IMR-90 (cell line): ENCODE results near the gene EIF4G3. TPM values are rescaled to one million over a fixed set of nuclear protein-coding genes. Genes with fewer than 3 reads are reported as not detected.

ENCODE experiments used
- ATAC-seq: fragments of 200-7000 bp; cut with Tn5 transposase; 2 replicates; pipeline ENCODE4 v1.9.1; 2020; ENCODE audit warnings: low read depth, mild to moderate bottlenecking, moderate library complexity
- BruUV-seq: library from RNA; stranded (reverse); fragments of 400-500 nt; replicated peaks from 2 replicates; lab custom pipeline; 2021; lab: Mats Ljungman, UMichigan
- CTCF ChIA-PET: fragments of 300-600 bp; formaldehyde crosslinking; extraction: SDS; loops from one replicate; lab custom pipeline; 2021; ENCODE audit warnings: antibody characterized with exemption; lab: Yijun Ruan, JAX
- POLR2A ChIA-PET: fragments of 300-600 bp; sonication (Branson Sonifier 250); formaldehyde crosslinking; loops from one replicate; lab custom pipeline; 2022; ENCODE audit warnings: antibody characterized with exemption; ENCODE audit not compliant: unreplicated experiment; lab: Charles Lee
- DNase-seq: peaks from one replicate; pipeline ENCODE4 v3.0.0; 2013
- H2AFZ ChIP-seq: replicated peaks from 2 replicates; pipeline ENCODE3; 2013; ENCODE audit warnings: low read length, mild to moderate bottlenecking; ENCODE audit not compliant: poor library complexity
- H2AK5ac ChIP-seq: 2 replicates; pipeline ENCODE4 v1.6.1; 2013; ENCODE audit warnings: low read depth, low read length, inconsistent platforms
- H2AK9ac ChIP-seq: replicated peaks from 2 replicates; pipeline ENCODE3; 2013; ENCODE audit warnings: mild to moderate bottlenecking, low read depth, low read length, moderate library complexity; ENCODE audit not compliant: poor library complexity
- H2BK120ac ChIP-seq: 2 replicates; pipeline ENCODE4 v1.6.1; 2013; ENCODE audit warnings: low read depth, low read length, inconsistent platforms
- H2BK15ac ChIP-seq: 3 replicates; pipeline ENCODE4 v1.6.1; 2013; ENCODE audit warnings: low read depth, low read length, inconsistent platforms
- H2BK20ac ChIP-seq: 2 replicates; pipeline ENCODE4 v1.6.1; 2013; ENCODE audit warnings: low read depth, mild to moderate bottlenecking, inconsistent platforms, low read length, moderate library complexity
- H2BK5ac ChIP-seq: 2 replicates; pipeline ENCODE4 v1.6.1; 2013; ENCODE audit warnings: mild to moderate bottlenecking, low read depth, low read length, inconsistent platforms; ENCODE audit not compliant: poor library complexity, severe bottlenecking
- H3K14ac ChIP-seq: replicated peaks from 2 replicates; pipeline ENCODE4 v1.6.1; 2013; ENCODE audit warnings: low read depth, low read length, inconsistent platforms
- H3K18ac ChIP-seq: 2 replicates; pipeline ENCODE4 v1.6.1; 2013; ENCODE audit warnings: low read depth, low read length, control low read depth
- H3K23ac ChIP-seq: 2 replicates; pipeline ENCODE4 v1.6.1; 2013; ENCODE audit warnings: low read depth, low read length, inconsistent platforms
- H3K27ac ChIP-seq: 2 replicates; pipeline ENCODE4 v1.5.1; 2013; ENCODE audit warnings: mild to moderate bottlenecking, control low read depth, low read length; ENCODE audit not compliant: insufficient read depth
- H3K27me3 ChIP-seq: 2 replicates; pipeline ENCODE4 v1.6.1; 2013; ENCODE audit warnings: low read length; ENCODE audit not compliant: control insufficient read depth, insufficient read depth
- H3K36me3 ChIP-seq: 2 replicates; pipeline ENCODE4 v1.6.1; 2013; ENCODE audit warnings: low read length, mixed read lengths; ENCODE audit not compliant: control insufficient read depth, insufficient read depth
- H3K4ac ChIP-seq: 2 replicates; pipeline ENCODE4 v1.6.1; 2013; ENCODE audit warnings: low read depth, low read length, inconsistent platforms
- H3K4me1 ChIP-seq: 2 replicates; pipeline ENCODE4 v1.6.1; 2013; ENCODE audit warnings: low read length, mixed read lengths; ENCODE audit not compliant: control insufficient read depth, insufficient read depth
- H3K4me2 ChIP-seq: 2 replicates; pipeline ENCODE4 v1.6.1; 2013; ENCODE audit warnings: low read depth, mild to moderate bottlenecking, control low read depth, low read length, moderate library complexity
- H3K4me3 ChIP-seq: 2 replicates; pipeline ENCODE4 v1.5.1; 2013; ENCODE audit warnings: low read depth, mild to moderate bottlenecking, control low read depth, low read length, moderate library complexity; ENCODE audit not compliant: insufficient read depth
- H3K56ac ChIP-seq: 2 replicates; pipeline ENCODE4 v1.6.1; 2013; ENCODE audit warnings: low read length, inconsistent platforms; ENCODE audit not compliant: insufficient read depth; ENCODE audit errors: extremely low read depth
- H3K79me1 ChIP-seq, 2 experiments: 2 replicates each; pipeline ENCODE4 v1.6.1; 2013; ENCODE audit warnings: low read length in 2 of 2, inconsistent platforms in 1 of 2, low read depth in 1 of 2
- H3K9ac ChIP-seq: 2 replicates; pipeline ENCODE4 v1.6.1; 2013; ENCODE audit warnings: low read depth, low read length, control low read depth
- H3K9me1 ChIP-seq: 2 replicates; pipeline ENCODE4 v1.6.1; 2013; ENCODE audit warnings: low read length, inconsistent platforms; ENCODE audit not compliant: insufficient read depth
- H3K9me3 ChIP-seq: 2 replicates; pipeline ENCODE4 v1.6.1; 2013; ENCODE audit warnings: low read length; ENCODE audit not compliant: control insufficient read depth, insufficient read depth
- H4K20me1 ChIP-seq: 2 replicates; pipeline ENCODE4 v1.6.1; 2013; ENCODE audit warnings: low read length, inconsistent platforms; ENCODE audit not compliant: insufficient read depth
- H4K5ac ChIP-seq: 2 replicates; pipeline ENCODE4 v1.6.1; 2013; ENCODE audit warnings: mild to moderate bottlenecking, low read depth, low read length, control low read depth
- H4K8ac ChIP-seq, 2 experiments: 2 replicates each; pipeline ENCODE4 v1.6.1; 2013; ENCODE audit warnings: low read depth in 2 of 2, low read length in 2 of 2, control low read depth in 1 of 2, inconsistent platforms in 1 of 2
- H4K91ac ChIP-seq: 2 replicates; pipeline ENCODE4 v1.6.1; 2013; ENCODE audit warnings: low read depth, low read length, inconsistent platforms; ENCODE audit not compliant: insufficient read depth
- BHLHE40 ChIP-seq: fragments of 150-350 bp; IDR thresholded peaks from 2 replicates; pipeline ENCODE4 v1.6.1; 2016; ENCODE audit warnings: mild to moderate bottlenecking, low read depth, low read length
- CEBPB ChIP-seq: IDR thresholded peaks from 2 replicates; pipeline ENCODE4 v1.6.1; 2012; ENCODE audit warnings: low read depth, low read length, improper control_type of control experiment
- CHD1 ChIP-seq: IDR thresholded peaks from 2 replicates; pipeline ENCODE4 v1.6.1; 2012; ENCODE audit warnings: low read depth, low read length, improper control_type of control experiment
- CTCF ChIP-seq: conservative IDR thresholded peaks from 2 replicates; pipeline ENCODE4 v1.5.1; 2012; ENCODE audit warnings: mild to moderate bottlenecking, low read depth, low read length, improper control_type of control experiment
- ELK1 ChIP-seq: fragments of 150-350 bp; IDR thresholded peaks from 2 replicates; pipeline ENCODE4 v1.6.1; 2016; ENCODE audit warnings: low read depth, mild to moderate bottlenecking, low read length, moderate library complexity, borderline replicate concordance
- MAZ ChIP-seq: IDR thresholded peaks from 2 replicates; pipeline ENCODE4 v1.6.1; 2012; ENCODE audit warnings: low read depth, mild to moderate bottlenecking, low read length, improper control_type of control experiment, moderate library complexity, borderline replicate concordance
- MXI1 ChIP-seq: IDR thresholded peaks from 2 replicates; pipeline ENCODE4 v1.6.1; 2012; ENCODE audit warnings: low read depth, mild to moderate bottlenecking, low read length, moderate library complexity, borderline replicate concordance
- NFE2L2 ChIP-seq: fragments of 150-350 bp; IDR thresholded peaks from 2 replicates; pipeline ENCODE4 v1.6.1; 2016; ENCODE audit warnings: low read depth, mild to moderate bottlenecking, low read length
- RAD21 ChIP-seq: IDR thresholded peaks from 2 replicates; pipeline ENCODE4 v1.6.1; 2012; ENCODE audit warnings: low read length, improper control_type of control experiment
- RCOR1 ChIP-seq: IDR thresholded peaks from 2 replicates; pipeline ENCODE4 v1.6.1; 2012; ENCODE audit warnings: mild to moderate bottlenecking, low read length, improper control_type of control experiment; ENCODE audit not compliant: insufficient replicate concordance
- RFX5 ChIP-seq: IDR thresholded peaks from 2 replicates; pipeline ENCODE4 v1.8.0; 2012; ENCODE audit warnings: low read depth, mild to moderate bottlenecking, low read length, moderate library complexity
- SMC3 ChIP-seq: fragments of 150-350 bp; IDR thresholded peaks from 2 replicates; pipeline ENCODE4 v1.6.1; 2016; ENCODE audit warnings: low read depth, mild to moderate bottlenecking, antibody characterized with exemption, low read length, moderate library complexity
- USF2 ChIP-seq: fragments of 150-350 bp; IDR thresholded peaks from 2 replicates; pipeline ENCODE4 v1.6.1; 2017; ENCODE audit warnings: mild to moderate bottlenecking, antibody characterized with exemption, low read length, low read depth
- WGBS, 2 experiments: methylation state at CpG; one replicate each; pipeline versions ENCODE4 v1.1.5 to v1.1.7; 2013; ENCODE audit warnings: missing lambda C conversion rate in 2 of 2; ENCODE audit not compliant: insufficient read length in 1 of 2; ENCODE audit errors: extremely low coverage in 2 of 2; 5-methylcytosine and 5-hydroxymethylcytosine counted together
- dilution Hi-C: fragments of 300-500 bp; cut with HindIII; formaldehyde crosslinking; loops from one replicate; pipeline ENCODE4 v1.14.3; 2018; ENCODE audit warnings: low sequenced_read_pairs; ENCODE audit not compliant: unreplicated experiment
- in situ Hi-C: fragments of 300-500 bp; cut with MboI; formaldehyde crosslinking; loops from 3 replicates; pipeline ENCODE4 v1.14.3; 2019; ENCODE audit warnings: low sequenced_read_pairs, inconsistent platforms, mixed read lengths
- intact Hi-C: fragments of 100-400 bp; cut with micrococcal nuclease; formaldehyde crosslinking; loops from 2 replicates; pipeline ENCODE4 v1.10.0; 2022
- polyA plus RNA-seq, 3 experiments: library from polyadenylated mRNA; depleted of rRNA; stranded (reverse); fragments of >200 nt; gene quantifications; 2 replicates each; pipeline ENCODE4 v1.2.3, GENCODE V29; 2012; ENCODE audit warnings: low replicate concordance in 1 of 3
- total RNA-seq: library from RNA; depleted of rRNA; stranded (reverse); fragments of >200 nt; gene quantifications from 2 replicates; pipeline ENCODE4 v1.2.3, GENCODE V29; 2012

Gene EIF4G3
- total and polyA plus RNA-seq, 2 of the 4 experiments (the other 2 are of a cell fraction), result 25.8 to 49.2 TPM

GRCh38 chr1:20893931-20894330 is 282.8 kb downstream of the EIF4G3 start:
- H4K8ac ChIP-seq, result no peak overlapping the region
- H3K56ac ChIP-seq, result no peak overlapping the region
- H3K4me1 ChIP-seq, result no peaks in the 10 kb centered on the region; the same call in 1 of the 2 replicates
- peaks cover 21% of the 10 kb centered on the region for H3K36me3 ChIP-seq
- BruUV-seq, result no TSS peak
- no peak overlapping the region for H3K18ac ChIP-seq
- peaks cover 4% of the 10 kb centered on the region; the same call in 1 of the 2 replicates for H4K20me1 ChIP-seq
- POLR2A ChIA-PET, result no interaction called here
- DNase-seq (no peak), ATAC-seq (no peak)
- H3K9me3 ChIP-seq, result no peaks in the 10 kb centered on the region
- H4K91ac ChIP-seq, result no peak overlapping the region
- H2BK15ac ChIP-seq, result no peak overlapping the region
- no peak overlapping the region for H2AK9ac ChIP-seq
- H3K4ac ChIP-seq, result no peak overlapping the region
- H3K4me2 ChIP-seq, result no peak overlapping the region
- no peak overlapping the region for H3K9ac ChIP-seq
- in situ Hi-C loops, result no loop called here
- no peaks in the 10 kb centered on the region for H3K27me3 ChIP-seq
- no peak overlapping the region for H3K27ac ChIP-seq
- no peak overlapping the region for H2BK5ac ChIP-seq
- H3K23ac ChIP-seq, result no peak overlapping the region
- CTCF ChIA-PET, result no interaction called here
- no peak for TF ChIP-seq ELK1
- TF ChIP-seq MAZ, result no peak
- no peak for TF ChIP-seq SMC3
- TF ChIP-seq CTCF, result no peak
- TF ChIP-seq NFE2L2, result no peak
- TF ChIP-seq MXI1, result no peak
- no peak for TF ChIP-seq RAD21
- no peak for TF ChIP-seq RFX5
- TF ChIP-seq CHD1, result no peak
- no peak for TF ChIP-seq USF2
- TF ChIP-seq BHLHE40, result no peak
- no peak for TF ChIP-seq RCOR1
- no peak for TF ChIP-seq CEBPB
- H2BK20ac ChIP-seq, result no peak overlapping the region
- H3K14ac ChIP-seq, result no peak overlapping the region
- H3K4me3 ChIP-seq, result no peak overlapping the region
- no peak overlapping the region for H2AFZ ChIP-seq
- no CpG with 5 or more reads among the region's 1 CpG for WGBS, 2 experiments
- no peak overlapping the region for H2AK5ac ChIP-seq
- intact Hi-C loops, result no loop called here
- H3K9me1 ChIP-seq, result no peaks in the 10 kb centered on the region; the same call in 1 of the 2 replicates
- dilution Hi-C loops, result no loop called here
- H4K5ac ChIP-seq, result no peak overlapping the region
- H3K79me1 ChIP-seq, result peaks cover 0 to 17% of the 10 kb centered on the region in 2 experiments; a peak in 2 of 4 replicates
- no peak overlapping the region for H2BK120ac ChIP-seq
